Measurements from ENCODE around the gene LARGE2. TPM values are rescaled to one million over a fixed set of nuclear protein-coding genes. Genes with fewer than 3 reads are reported as not detected.
A peak's percentile ranks its signal among the peaks of the same experiment; 100 is the strongest.

Gene LARGE2
- polyA plus RNA-seq, 3 donors from 2014 or later: 0.96 TPM; not detected in 2

DNA sequence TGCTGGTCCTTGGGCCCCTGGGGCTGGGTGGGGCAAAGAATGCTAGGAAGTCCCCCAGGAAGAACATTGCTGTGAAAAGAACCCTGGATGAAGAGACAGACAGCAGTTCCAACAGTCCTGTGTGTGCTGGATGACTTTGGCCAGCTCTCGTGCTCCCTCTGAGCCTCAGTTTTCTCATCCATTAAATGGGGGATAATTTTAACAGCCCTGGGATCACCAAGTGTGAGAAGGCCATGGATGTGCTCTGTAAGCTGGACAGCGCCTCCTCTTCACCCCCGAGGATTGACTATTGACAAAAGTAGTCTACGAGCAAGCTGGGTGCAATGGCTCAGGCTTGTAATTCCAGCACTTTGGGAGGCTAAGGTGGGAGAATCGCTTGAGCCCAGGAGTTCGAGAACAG is 2.5 kb downstream of the LARGE2 start:
- H3K36me3 Mint-ChIP-seq: peaks cover 0 to 4% (median 0%) of the 10 kb centered on the region in 3 donors
- DNase-seq: no peak
- H3K4me1 Mint-ChIP-seq: peaks cover 23 to 38% of the 10 kb centered on the region in 2 donors
- H3K27me3 Mint-ChIP-seq (ENCODE audit: low read depth in 3 of 3): peaks cover 0 to 14% (median 13%) of the 10 kb centered on the region in 3 donors
- no peak overlapping the region for H3K4me3 Mint-ChIP-seq
- H3K9me3 Mint-ChIP-seq: no peaks in the 10 kb centered on the region
- no peak overlapping the region for H3K27ac Mint-ChIP-seq

DNA sequence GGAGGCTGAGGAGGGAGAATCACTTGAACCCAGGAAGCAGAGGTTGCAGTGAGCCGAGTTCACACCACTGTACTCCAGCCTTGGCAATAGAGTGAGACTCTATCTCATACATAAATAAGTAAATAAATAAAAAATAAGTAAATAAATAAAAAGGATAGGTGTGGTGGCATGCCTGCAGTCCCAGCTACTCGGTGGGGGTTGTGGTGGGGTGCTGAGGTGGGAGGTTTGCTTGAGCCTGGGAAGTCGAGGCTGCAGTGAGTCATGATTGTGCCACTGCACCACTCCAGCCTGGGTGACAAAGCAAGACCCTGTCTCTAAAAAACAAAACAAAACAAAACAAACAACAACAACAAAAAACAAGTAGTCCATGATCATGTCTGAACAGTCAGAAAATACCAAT is 3.1 kb downstream of the LARGE2 start:
- no peak overlapping the region for H3K27ac Mint-ChIP-seq
- peaks cover 6 to 17% (median 17%) of the 10 kb centered on the region in 3 donors for H3K27me3 Mint-ChIP-seq (ENCODE audit: low read depth in 3 of 3)
- H3K4me1 Mint-ChIP-seq: peaks cover 30 to 43% of the 10 kb centered on the region in 2 donors
- H3K36me3 Mint-ChIP-seq: peaks cover 0 to 4% (median 0%) of the 10 kb centered on the region in 3 donors
- peak overlapping the region in 1 of 5 donors; percentile 29 for H3K4me3 Mint-ChIP-seq
- no peaks in the 10 kb centered on the region for H3K9me3 Mint-ChIP-seq
- DNase-seq: no peak

DNA sequence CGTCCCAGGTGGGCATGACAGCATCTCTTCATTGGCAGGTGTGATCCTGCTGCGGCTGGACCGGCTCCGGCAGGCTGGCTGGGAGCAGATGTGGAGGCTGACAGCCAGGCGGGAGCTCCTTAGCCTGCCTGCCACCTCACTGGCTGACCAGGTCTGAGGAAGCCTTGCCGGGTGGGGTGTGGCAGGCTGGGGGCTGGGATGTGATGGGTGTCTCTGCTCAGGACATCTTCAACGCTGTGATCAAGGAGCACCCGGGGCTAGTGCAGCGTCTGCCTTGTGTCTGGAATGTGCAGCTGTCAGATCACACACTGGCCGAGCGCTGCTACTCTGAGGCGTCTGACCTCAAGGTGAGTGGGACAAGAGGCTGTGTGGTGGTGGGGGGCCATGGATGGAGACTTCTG is 3.5 kb downstream of the LARGE2 start:
- H3K4me3 Mint-ChIP-seq: peak overlapping the region in 1 of 5 donors; percentile 29
- H3K4me1 Mint-ChIP-seq: peaks cover 34 to 45% of the 10 kb centered on the region in 2 donors

DNA sequence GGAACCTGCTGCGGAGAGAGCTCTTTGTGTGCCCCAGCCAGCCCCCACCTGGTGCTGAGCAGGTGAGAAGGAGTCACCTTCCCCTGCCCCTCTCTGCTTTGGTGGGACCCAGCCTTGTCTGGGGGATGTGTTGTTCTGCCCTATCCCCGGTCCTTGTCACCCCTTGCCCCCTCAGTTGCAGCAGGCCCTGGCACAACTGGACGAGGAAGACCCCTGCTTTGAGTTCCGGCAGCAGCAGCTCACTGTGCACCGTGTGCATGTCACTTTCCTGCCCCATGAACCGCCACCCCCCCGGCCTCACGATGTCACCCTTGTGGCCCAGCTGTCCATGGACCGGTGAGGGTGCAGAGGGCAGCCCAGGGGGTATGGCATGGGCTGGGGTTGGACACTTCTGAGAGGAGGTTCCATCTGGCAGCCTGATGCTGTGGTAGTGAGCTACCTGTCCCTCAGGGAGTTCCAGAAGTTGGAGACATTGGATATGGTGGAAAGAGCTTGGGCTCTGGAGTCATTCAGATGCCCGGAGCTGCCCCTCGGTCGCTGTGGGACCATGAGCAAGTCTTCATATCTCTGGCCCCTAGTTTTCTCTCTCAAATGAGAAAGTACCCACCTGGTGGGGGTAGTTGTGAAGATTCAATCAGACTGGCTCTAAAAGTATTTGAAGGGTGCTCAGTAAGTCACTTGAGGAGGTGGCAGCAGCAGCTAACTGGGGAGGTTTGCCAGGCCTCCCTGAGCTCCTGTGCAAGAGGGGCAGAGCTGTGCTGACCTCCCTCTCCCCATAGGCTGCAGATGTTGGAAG is 4.3 kb downstream of the LARGE2 start:
- DNase-seq: no peak
- Mint-ChIP-seq H3K27ac (peak overlapping the region in 3 of 6 donors; percentile 30 to 68 (median 50)), H3K27me3 (ENCODE audit: low read depth in 3 of 3) (peaks cover 6 to 19% (median 13%) of the 10 kb centered on the region in 3 donors), H3K36me3 (peaks cover 3 to 6% (median 4%) of the 10 kb centered on the region in 3 donors), H3K4me3 (no peak overlapping the region), H3K4me1 (peaks cover 42 to 47% of the 10 kb centered on the region in 2 donors), H3K9me3 (no peaks in the 10 kb centered on the region)

More for the DNA sequence above, 3.5 kb downstream of the LARGE2 start:
- no peak for DNase-seq
- Mint-ChIP-seq H3K9me3 (no peaks in the 10 kb centered on the region), H3K27ac (no peak overlapping the region), H3K27me3 (ENCODE audit: low read depth in 3 of 3) (peaks cover 6 to 17% (median 17%) of the 10 kb centered on the region in 3 donors), H3K36me3 (peaks cover 0 to 4% (median 0%) of the 10 kb centered on the region in 3 donors)

DNA sequence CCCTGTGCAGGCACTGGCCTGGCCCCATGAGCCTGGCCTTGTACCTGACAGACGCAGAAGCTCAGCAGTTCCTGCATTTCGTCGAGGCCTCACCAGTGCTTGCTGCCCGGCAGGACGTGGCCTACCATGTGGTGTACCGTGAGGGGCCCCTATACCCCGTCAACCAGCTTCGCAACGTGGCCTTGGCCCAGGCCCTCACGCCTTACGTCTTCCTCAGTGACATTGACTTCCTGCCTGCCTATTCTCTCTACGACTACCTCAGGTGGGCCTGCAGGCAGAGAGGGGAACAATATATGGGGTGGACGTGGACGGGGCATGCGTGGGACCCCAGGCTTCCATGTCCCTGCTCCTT is 4.9 kb downstream of the LARGE2 start:
- no peak for DNase-seq
- Mint-ChIP-seq H3K27ac (peak overlapping the region in 4 of 6 donors; percentile 36 to 83 (median 59)), H3K27me3 (ENCODE audit: low read depth in 3 of 3) (peaks cover 10 to 19% (median 12%) of the 10 kb centered on the region in 3 donors), H3K4me1 (peaks cover 43 to 47% of the 10 kb centered on the region in 2 donors), H3K4me3 (no peak overlapping the region), H3K36me3 (peaks cover 3 to 6% (median 4%) of the 10 kb centered on the region in 3 donors), H3K9me3 (no peaks in the 10 kb centered on the region)

DNA sequence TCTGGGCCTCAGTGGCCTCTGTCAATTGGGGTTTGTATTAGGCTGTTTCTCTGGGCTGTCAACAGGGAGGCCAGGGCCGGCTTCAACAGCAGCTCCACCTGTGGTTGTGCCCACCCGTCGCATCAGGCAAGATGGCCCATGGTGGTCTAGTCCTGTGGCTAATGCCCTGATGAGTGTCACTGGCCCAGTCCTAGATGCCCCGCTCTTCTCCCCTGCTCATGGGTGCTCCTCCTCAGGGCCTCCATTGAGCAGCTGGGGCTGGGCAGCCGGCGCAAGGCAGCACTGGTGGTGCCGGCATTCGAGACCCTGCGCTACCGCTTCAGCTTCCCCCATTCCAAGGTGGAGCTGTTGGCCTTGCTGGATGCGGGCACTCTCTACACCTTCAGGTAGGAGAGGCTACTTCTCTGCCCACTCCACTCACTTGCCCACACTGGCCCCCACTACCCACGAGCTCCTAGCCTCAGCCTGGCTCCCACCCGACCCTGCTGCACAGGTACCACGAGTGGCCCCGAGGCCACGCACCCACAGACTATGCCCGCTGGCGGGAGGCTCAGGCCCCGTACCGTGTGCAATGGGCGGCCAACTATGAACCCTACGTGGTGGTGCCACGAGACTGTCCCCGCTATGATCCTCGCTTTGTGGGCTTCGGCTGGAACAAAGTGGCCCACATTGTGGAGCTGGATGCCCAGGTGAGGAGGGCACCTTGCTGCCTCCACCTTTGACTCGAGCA is 5.4 kb downstream of the LARGE2 start:
- H3K4me1 Mint-ChIP-seq: peaks cover 48 to 49% of the 10 kb centered on the region in 2 donors
- H3K36me3 Mint-ChIP-seq: peaks cover 3 to 6% (median 4%) of the 10 kb centered on the region in 3 donors
- no peaks in the 10 kb centered on the region for H3K9me3 Mint-ChIP-seq
- H3K4me3 Mint-ChIP-seq: no peak overlapping the region
- peak overlapping the region in 5 of 6 donors; percentile 28 to 83 (median 50) for H3K27ac Mint-ChIP-seq
- no peak for DNase-seq
- H3K27me3 Mint-ChIP-seq (ENCODE audit: low read depth in 3 of 3): peaks cover 10 to 19% (median 12%) of the 10 kb centered on the region in 3 donors

DNA sequence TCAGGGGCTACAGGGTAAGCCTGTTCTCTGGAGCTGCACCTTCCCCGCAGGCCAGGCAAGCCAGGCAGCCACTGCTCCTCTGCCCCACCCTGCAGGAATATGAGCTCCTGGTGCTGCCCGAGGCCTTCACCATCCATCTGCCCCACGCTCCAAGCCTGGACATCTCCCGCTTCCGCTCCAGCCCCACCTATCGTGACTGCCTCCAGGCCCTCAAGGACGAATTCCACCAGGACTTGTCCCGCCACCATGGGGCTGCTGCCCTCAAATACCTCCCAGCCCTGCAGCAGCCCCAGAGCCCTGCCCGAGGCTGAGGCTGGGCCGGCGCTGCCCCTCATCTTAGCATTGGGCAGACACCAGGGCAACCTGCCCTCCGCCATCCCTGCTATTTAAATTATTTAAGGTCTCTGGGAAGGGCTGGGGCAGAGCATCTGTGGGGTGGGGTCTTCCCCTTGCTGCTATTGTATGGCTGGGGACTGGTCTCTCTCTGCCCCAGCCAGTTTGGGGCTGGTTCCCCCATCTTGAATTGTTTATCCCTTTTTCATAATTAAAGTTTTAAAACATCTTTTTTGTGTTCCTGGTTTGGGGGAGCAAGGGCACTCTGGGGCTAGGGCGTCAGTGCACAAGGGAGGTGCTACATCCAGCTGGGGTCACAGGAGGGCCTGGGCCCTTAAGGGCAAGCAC is 6.2 kb downstream of the LARGE2 start:
- no peak for DNase-seq
- Mint-ChIP-seq H3K4me1 (peaks cover 43 to 45% of the 10 kb centered on the region in 2 donors), H3K36me3 (peaks cover 3 to 11% (median 8%) of the 10 kb centered on the region in 3 donors), H3K27me3 (ENCODE audit: low read depth in 3 of 3) (peaks cover 11 to 15% (median 11%) of the 10 kb centered on the region in 3 donors), H3K27ac (peak overlapping the region in 3 of 6 donors; percentile 12 to 40 (median 26)), H3K4me3 (no peak overlapping the region), H3K9me3 (no peaks in the 10 kb centered on the region)

DNA sequence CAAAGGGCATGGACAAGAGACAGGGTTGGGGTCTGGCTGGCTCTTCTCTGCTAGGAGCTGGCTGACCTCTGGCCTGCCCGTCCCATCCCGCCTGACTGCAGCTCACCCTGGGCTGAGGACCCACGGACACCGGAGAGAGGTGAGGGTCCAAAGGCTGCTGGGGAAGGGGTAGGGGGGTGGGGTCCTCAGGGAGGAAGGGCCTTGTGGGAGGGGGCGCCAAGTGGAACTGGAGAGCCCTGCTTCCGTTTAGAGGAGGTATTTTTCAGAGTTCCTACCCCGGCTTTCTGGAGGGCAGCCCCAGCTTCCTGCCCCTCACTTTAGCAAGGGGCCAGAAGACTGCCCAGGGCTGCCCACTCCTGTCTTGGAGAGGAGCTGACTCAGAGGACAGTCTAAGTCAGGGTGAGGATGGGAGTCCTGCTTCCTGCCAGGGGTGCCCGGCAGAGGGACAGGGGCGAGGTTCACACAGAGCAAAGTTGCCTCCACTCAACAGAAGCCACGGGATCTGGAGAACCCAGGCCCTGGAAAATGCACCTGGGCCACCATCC is 7.1 kb downstream of the LARGE2 start:
- Mint-ChIP-seq H3K27ac (peak overlapping the region; percentile 75 to 94 (median 86)), H3K9me3 (no peaks in the 10 kb centered on the region), H3K4me1 (peaks cover 38 to 43% of the 10 kb centered on the region in 2 donors), H3K27me3 (ENCODE audit: low read depth in 3 of 3) (peaks cover 7 to 13% (median 11%) of the 10 kb centered on the region in 3 donors), H3K4me3 (peak overlapping the region; percentile 64 to 77 (median 76)), H3K36me3 (peaks cover 3 to 13% (median 8%) of the 10 kb centered on the region in 3 donors)
- no peak for DNase-seq

DNA sequence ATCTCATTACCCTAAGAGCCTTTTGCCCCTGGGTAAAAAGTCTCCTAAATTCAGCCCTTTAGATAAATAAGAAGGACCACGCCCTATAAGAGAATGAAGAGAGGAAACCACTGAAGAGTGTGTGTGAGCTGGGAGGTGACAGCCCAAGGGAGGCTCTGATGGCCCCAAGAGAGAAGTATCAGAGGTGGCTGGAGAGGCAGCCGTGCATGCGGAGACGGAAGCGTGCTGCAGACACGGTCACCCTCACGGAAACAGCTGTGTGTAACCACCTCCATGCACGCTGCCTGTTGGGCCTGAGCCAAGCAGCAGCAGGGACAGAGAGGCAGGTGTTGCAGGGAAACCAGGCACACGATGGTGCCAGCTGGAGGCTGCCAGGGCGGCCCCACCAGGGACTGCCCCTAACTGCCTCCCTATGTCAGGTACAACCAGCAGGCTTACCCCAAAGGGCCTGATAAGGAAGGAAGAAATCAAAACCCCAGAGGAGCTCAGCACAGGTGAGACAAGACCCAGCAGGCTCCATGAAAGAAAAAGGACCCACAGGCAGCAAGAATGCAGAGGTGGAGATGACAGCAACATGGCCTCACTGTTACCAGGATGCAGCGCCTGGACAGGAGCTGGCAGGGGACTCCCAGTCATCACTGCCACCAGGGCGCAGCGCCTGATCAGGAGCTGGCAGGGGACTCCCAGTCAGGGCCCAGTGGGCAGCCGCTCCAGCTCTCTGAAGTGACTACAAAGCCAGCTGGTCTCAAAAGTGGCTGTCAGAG is 7.8 kb downstream of the LARGE2 start:
- peak overlapping the region; percentile 75 to 94 (median 86) for H3K27ac Mint-ChIP-seq
- peaks cover 3 to 20% (median 8%) of the 10 kb centered on the region in 3 donors for H3K36me3 Mint-ChIP-seq
- peaks cover 7 to 13% (median 11%) of the 10 kb centered on the region in 3 donors for H3K27me3 Mint-ChIP-seq (ENCODE audit: low read depth in 3 of 3)
- DNase-seq: peak; percentile 43 to 59 (median 54)
- peak overlapping the region; percentile 64 to 77 (median 76) for H3K4me3 Mint-ChIP-seq
- H3K9me3 Mint-ChIP-seq: no peaks in the 10 kb centered on the region
- peaks cover 37 to 43% of the 10 kb centered on the region in 2 donors for H3K4me1 Mint-ChIP-seq

DNA sequence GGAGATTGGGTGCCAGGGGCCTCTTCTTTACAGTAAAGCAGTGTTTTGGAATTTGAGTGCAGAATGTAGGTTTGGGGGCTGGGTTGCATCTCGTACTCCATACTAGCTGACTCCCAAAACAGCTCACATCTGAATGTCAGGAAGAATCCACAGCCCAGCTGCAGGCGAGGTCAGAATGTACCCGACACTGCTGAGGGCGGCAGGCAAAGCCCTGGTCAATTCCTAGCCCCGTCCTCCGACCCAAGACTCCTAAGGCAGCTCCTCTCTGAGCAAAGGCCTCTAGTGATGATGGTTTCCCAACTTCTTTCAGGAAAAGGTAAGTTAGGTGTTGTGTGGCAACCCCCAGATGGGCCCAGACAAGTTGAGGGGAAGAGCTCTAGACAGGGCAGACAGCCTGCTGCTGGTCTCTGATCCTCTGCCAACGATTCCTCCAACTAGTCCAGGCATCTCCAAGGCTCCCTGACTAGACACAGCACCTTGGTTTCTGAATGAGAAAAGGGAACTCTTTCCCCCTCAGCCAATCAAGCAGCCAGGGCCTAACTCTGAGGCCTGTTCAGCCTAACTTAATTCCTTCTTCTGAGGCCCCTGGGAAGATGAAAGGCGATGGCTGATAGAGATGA is 8.6 kb downstream of the LARGE2 start:
- Mint-ChIP-seq H3K27ac (peak overlapping the region; percentile 75 to 94 (median 84)), H3K4me1 (peaks cover 37 to 43% of the 10 kb centered on the region in 2 donors), H3K27me3 (ENCODE audit: low read depth in 3 of 3) (peaks cover 7 to 13% (median 11%) of the 10 kb centered on the region in 3 donors), H3K4me3 (peak overlapping the region; percentile 24 to 76 (median 36)), H3K36me3 (peaks cover 3 to 21% (median 8%) of the 10 kb centered on the region in 3 donors), H3K9me3 (no peaks in the 10 kb centered on the region)
- DNase-seq: no peak

DNA sequence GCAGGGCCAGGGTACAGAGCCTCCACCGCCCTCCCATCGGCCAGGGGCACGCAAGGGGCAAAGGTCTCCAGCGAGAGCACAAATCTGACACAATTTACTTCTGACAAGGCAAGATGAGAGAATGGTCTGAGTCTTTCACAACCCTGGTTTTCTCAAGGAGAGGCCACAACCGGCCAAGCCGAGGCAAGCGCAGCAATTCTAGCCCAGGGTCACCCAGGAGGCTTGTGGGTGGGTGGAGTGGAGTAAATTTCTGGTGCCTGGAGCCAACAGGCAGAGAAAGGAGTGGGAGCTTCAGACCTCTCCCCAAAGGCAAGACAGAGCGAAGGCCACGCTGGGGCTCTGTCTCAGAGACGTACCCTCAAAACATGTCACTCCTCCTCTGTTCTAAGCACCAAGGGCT is 9.3 kb downstream of the LARGE2 start:
- Mint-ChIP-seq H3K27me3 (ENCODE audit: low read depth in 3 of 3) (peaks cover 7 to 13% (median 11%) of the 10 kb centered on the region in 3 donors), H3K36me3 (peaks cover 7 to 25% (median 8%) of the 10 kb centered on the region in 3 donors), H3K4me3 (peak overlapping the region in 2 of 5 donors; percentile 18 to 36), H3K27ac (peak overlapping the region; percentile 53 to 94 (median 82)), H3K4me1 (peaks cover 37 to 43% of the 10 kb centered on the region in 2 donors), H3K9me3 (no peaks in the 10 kb centered on the region)
- DNase-seq: no peak

DNA sequence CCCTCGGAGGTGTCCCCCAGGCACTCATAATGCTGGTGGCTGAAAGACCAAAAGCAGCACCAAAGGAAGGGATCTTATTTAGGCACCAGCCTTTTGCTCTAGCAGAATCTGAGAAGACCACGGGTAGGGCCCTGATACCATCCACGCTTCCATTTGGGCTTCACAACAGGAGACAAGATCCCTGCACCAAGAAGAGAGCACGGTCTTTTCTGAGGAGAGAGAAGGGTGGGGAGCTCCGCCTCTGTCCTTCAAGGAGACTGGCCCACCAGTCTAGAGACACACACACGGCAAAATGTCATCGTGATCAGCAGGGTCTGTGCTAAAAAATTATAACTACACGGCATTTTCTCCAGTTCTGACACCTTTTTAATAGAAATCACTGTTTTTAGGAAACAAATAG is 9.8 kb downstream of the LARGE2 start:
- H3K27ac Mint-ChIP-seq: peak overlapping the region in 3 of 6 donors; percentile 69 to 94 (median 72)
- H3K4me1 Mint-ChIP-seq: peaks cover 34 to 40% of the 10 kb centered on the region in 2 donors
- peak overlapping the region in 1 of 5 donors; percentile 21 for H3K4me3 Mint-ChIP-seq
- H3K36me3 Mint-ChIP-seq: peaks cover 8 to 29% (median 12%) of the 10 kb centered on the region in 3 donors
- no peaks in the 10 kb centered on the region for H3K9me3 Mint-ChIP-seq
- H3K27me3 Mint-ChIP-seq (ENCODE audit: low read depth in 3 of 3): peaks cover 7 to 13% (median 11%) of the 10 kb centered on the region in 3 donors
- no peak for DNase-seq
